OCI-LY3 (cell line): Measurements from ENCODE around the gene MYPN.

Source experiments
- EZH2phosphoT487 ChIP-seq: fragments of 200-600 bp; shearing (Covaris generic); IDR thresholded peaks from 2 replicates; pipeline ENCODE4 v1.6.1; 2018; ENCODE audit warnings: antibody characterized with exemption, mixed run types, low read depth
- TF ChIP-seq, protein P1 (sequence below): fragments of 200-600, 300-600 bp; sonication (generic); IDR thresholded peaks from 2 replicates; pipeline ENCODE4 v1.5.1; 2014; ENCODE audit warnings: antibody characterized with exemption, low read length, low read depth

GRCh38 chr10:68083953-68084352 lies 25.3 kb upstream of the MYPN start:
- TF ChIP-seq, protein P1, sequence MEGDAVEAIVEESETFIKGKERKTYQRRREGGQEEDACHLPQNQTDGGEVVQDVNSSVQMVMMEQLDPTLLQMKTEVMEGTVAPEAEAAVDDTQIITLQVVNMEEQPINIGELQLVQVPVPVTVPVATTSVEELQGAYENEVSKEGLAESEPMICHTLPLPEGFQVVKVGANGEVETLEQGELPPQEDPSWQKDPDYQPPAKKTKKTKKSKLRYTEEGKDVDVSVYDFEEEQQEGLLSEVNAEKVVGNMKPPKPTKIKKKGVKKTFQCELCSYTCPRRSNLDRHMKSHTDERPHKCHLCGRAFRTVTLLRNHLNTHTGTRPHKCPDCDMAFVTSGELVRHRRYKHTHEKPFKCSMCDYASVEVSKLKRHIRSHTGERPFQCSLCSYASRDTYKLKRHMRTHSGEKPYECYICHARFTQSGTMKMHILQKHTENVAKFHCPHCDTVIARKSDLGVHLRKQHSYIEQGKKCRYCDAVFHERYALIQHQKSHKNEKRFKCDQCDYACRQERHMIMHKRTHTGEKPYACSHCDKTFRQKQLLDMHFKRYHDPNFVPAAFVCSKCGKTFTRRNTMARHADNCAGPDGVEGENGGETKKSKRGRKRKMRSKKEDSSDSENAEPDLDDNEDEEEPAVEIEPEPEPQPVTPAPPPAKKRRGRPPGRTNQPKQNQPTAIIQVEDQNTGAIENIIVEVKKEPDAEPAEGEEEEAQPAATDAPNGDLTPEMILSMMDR = no peak
- no peak for TF ChIP-seq EZH2phosphoT487
